ENCODE results near the gene BMPR1B.

BMPR1B gene

GRCh38 chr4:95188701-95189370 is 431.1 kb downstream of the BMPR1B start:
- no peak for DNase-seq (ENCODE audit: low read depth)

- no peak for DNase-seq (ENCODE audit: low read depth)
These were observed 433.1 kb downstream of the BMPR1B start for GRCh38 chr4:95190751-95191436.

- DNase-seq (ENCODE audit: low read depth), result no peak
These were observed 433.8 kb downstream of the BMPR1B start for GRCh38 chr4:95191537-95191936.

- DNase-seq (ENCODE audit: low read depth), result no peak
These were observed 435.9 kb downstream of the BMPR1B start for GRCh38 chr4:95193391-95194224.

GRCh38 chr4:95197353-95197752 is 439.6 kb downstream of the BMPR1B start:
- DNase-seq (ENCODE audit: low read depth), result no peak

- no peak for DNase-seq (ENCODE audit: low read depth)
These were observed 441.2 kb downstream of the BMPR1B start for GRCh38 chr4:95198961-95199360.

- no peak for DNase-seq (ENCODE audit: low read depth)
These were observed 446.6 kb downstream of the BMPR1B start for GRCh38 chr4:95204267-95204844.

GRCh38 chr4:95204873-95205272 is 447.1 kb downstream of the BMPR1B start:
- DNase-seq (ENCODE audit: low read depth), result no peak

Measured in activated T-cell treated with anti-CD3 and anti-CD28 coated beads for 48 hours (primary cell).